Panc1 (cell line): ENCODE results near the gene ECT2L. TPM values are rescaled to one million over a fixed set of nuclear protein-coding genes. Genes with fewer than 3 reads are reported as not detected.
A peak's percentile ranks its signal among the peaks of the same experiment; 100 is the strongest.

ENCODE experiments used
- ATAC-seq: fragments of 200-7000 bp; cut with Tn5 transposase; 2 replicates; pipeline ENCODE4 v1.9.1; 2020; ENCODE audit warnings: mild to moderate bottlenecking, moderate library complexity
- BruUV-seq: library from RNA; stranded (reverse); fragments of 400-500 nt; replicated peaks from 2 replicates; lab custom pipeline; 2021; lab: Mats Ljungman, UMichigan
- CTCF ChIA-PET: fragments of 300-600 bp; sonication (Branson Sonifier 250); formaldehyde crosslinking; loops from one replicate; lab custom pipeline; 2022; ENCODE audit warnings: antibody characterized with exemption; lab: Charles Lee
- POLR2A ChIA-PET: fragments of 300-600 bp; sonication (Branson Sonifier 250); formaldehyde crosslinking; loops from one replicate; lab custom pipeline; 2022; ENCODE audit warnings: antibody characterized with exemption; lab: Charles Lee
- DNase-seq: peaks from one replicate; pipeline ENCODE4 v3.0.0-alpha.2; 2010; ENCODE audit warnings: low read depth, low spot score
- H3K27ac ChIP-seq: 2 replicates; pipeline ENCODE4 v1.5.1; 2011; ENCODE audit warnings: mild to moderate bottlenecking, low read length, inconsistent platforms
- H3K27me3 ChIP-seq: fragments of 200-500 bp; sonication (Bioruptor generic); 2 replicates; pipeline ENCODE4 v1.6.0; 2014; ENCODE audit warnings: low read length, inconsistent platforms; ENCODE audit not compliant: control insufficient read depth, insufficient read depth
- H3K36me3 ChIP-seq: fragments of 200-500 bp; sonication (Bioruptor generic); 2 replicates; pipeline ENCODE4 v1.5.1; 2014; ENCODE audit warnings: inconsistent platforms, mild to moderate bottlenecking, low read length, moderate library complexity; ENCODE audit not compliant: control insufficient read depth, insufficient read depth
- H3K4me1 ChIP-seq: 2 replicates; pipeline ENCODE4 v1.5.1; 2011; ENCODE audit warnings: inconsistent platforms, mild to moderate bottlenecking, low read length, moderate library complexity; ENCODE audit not compliant: control insufficient read depth, insufficient read depth
- H3K4me3 ChIP-seq, 2 experiments: 2 replicates each; pipeline ENCODE4 v1.5.1; 2011 to 2012; ENCODE audit warnings: low read depth in 2 of 2, low read length in 2 of 2, mild to moderate bottlenecking in 2 of 2, inconsistent platforms in 1 of 2, moderate library complexity in 1 of 2
- H3K9me3 ChIP-seq: fragments of 200-500 bp; sonication (Bioruptor generic); 2 replicates; pipeline ENCODE4 v1.5.1; 2014; ENCODE audit warnings: low read depth, mild to moderate bottlenecking, inconsistent platforms, low read length, moderate library complexity; ENCODE audit not compliant: control insufficient read depth, insufficient read depth
- POLR2AphosphoS5 ChIP-seq: IDR thresholded peaks from 2 replicates; pipeline ENCODE4 v1.6.1; 2012; ENCODE audit warnings: mild to moderate bottlenecking, low read depth, low read length, moderate library complexity
- SIN3A ChIP-seq: IDR thresholded peaks from 2 replicates; pipeline ENCODE4 v1.6.1; 2012; ENCODE audit warnings: low read depth, mild to moderate bottlenecking, low read length, moderate library complexity, borderline replicate concordance; ENCODE audit not compliant: insufficient read depth
- TCF7L2 ChIP-seq: IDR thresholded peaks from 2 replicates; pipeline ENCODE4 v1.6.1; 2011; ENCODE audit warnings: mild to moderate bottlenecking, low read depth, low read length, inconsistent platforms
- in situ Hi-C: cut with HindIII; loops from 2 replicates; pipeline ENCODE4 v1.10.0; 2016; ENCODE audit warnings: low sequenced_read_pairs, low pct_unique_long_range_greater_than_20kb
- intact Hi-C: fragments of 100-400 bp; cut with micrococcal nuclease; formaldehyde crosslinking; loops from one replicate; pipeline ENCODE4 v1.10.0; 2022; ENCODE audit not compliant: unreplicated experiment
- total RNA-seq: library from RNA; stranded (reverse); gene quantifications from one replicate; pipeline ENCODE4 v1.2.1, GENCODE V29; 2021; ENCODE audit not compliant: unreplicated experiment
- TF ChIP-seq, protein P1 (sequence below): fragments of 450-650 bp; IDR thresholded peaks from 2 replicates; pipeline ENCODE4 v1.5.1; 2017; ENCODE audit warnings: mild to moderate bottlenecking
- TF ChIP-seq, protein P2 (sequence below), 2 experiments: IDR thresholded peaks; 2 replicates each; pipeline ENCODE4 v1.6.1; 2011 to 2012; ENCODE audit warnings: low read depth in 2 of 2, control low read depth in 1 of 2, low read length in 1 of 2, mild to moderate bottlenecking in 1 of 2, moderate library complexity in 1 of 2; ENCODE audit not compliant: insufficient read depth in 1 of 2

Gene ECT2L
- total RNA-seq, 1 experiment from 2014 or later = not detected

DNA sequence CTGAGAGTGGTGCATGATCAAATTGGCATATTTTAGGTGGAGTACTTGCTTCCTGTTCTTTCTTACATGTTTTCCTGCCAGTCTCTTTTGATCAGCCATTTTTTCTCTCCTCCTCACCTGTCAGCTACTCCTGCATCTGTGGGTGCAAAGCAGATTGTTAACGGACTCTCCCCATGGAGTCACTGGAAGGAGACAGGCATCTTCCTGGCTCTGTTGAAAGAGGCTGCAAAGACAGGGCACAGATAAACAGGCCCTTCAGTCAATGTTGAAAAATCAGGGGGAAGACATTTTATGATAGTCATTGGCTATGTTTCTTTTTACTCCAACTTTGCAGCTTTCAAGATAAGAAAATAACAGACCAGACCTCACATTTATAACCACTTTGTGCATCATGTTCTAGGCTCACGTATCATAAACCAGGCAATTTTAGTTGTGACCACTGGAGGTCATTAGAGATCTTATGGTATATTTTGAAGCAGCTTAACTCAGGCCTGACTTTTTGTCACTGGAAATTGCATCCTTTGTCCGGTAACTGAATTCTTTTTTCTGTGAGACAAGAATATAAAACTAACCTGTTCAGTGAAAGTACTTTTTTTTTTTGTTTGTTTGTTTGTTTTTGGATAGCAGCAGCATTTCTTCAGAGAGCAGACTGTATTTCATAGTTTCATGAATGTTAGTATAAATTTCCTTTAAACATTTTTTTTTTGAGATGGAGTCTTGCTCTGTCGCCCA is 20.1 kb downstream of the ECT2L start:
- peak; percentile 93 for ATAC-seq
- Histone ChIP-seq H3K27ac (no peak overlapping the region), H3K4me1 (no peaks in the 10 kb centered on the region), H3K9me3 (no peaks in the 10 kb centered on the region), H3K4me3 (no peak overlapping the region), H3K27me3 (no peaks in the 10 kb centered on the region), H3K36me3 (no peaks in the 10 kb centered on the region)
- CTCF ChIA-PET = interaction anchor here (0.6 to 1.9 kb wide), 4 partner anchors 36 to 548 kb away, joined by 3 to 8 read pairs (median 4); no protein-coding TSS in a partner anchor
- peak; percentile 36 for DNase-seq
- BruUV-seq = no TSS peak
- intact Hi-C loops = loop anchor here (1.0 kb wide), 2 partner anchors 172 to 548 kb away; partner anchors contain the start of gene REPS1
- TF ChIP-seq, protein P1, sequence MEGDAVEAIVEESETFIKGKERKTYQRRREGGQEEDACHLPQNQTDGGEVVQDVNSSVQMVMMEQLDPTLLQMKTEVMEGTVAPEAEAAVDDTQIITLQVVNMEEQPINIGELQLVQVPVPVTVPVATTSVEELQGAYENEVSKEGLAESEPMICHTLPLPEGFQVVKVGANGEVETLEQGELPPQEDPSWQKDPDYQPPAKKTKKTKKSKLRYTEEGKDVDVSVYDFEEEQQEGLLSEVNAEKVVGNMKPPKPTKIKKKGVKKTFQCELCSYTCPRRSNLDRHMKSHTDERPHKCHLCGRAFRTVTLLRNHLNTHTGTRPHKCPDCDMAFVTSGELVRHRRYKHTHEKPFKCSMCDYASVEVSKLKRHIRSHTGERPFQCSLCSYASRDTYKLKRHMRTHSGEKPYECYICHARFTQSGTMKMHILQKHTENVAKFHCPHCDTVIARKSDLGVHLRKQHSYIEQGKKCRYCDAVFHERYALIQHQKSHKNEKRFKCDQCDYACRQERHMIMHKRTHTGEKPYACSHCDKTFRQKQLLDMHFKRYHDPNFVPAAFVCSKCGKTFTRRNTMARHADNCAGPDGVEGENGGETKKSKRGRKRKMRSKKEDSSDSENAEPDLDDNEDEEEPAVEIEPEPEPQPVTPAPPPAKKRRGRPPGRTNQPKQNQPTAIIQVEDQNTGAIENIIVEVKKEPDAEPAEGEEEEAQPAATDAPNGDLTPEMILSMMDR = peak; percentile 81
- no peak for TF ChIP-seq POLR2AphosphoS5
- in situ Hi-C loops = no loop called here
- POLR2A ChIA-PET = no interaction called here

DNA sequence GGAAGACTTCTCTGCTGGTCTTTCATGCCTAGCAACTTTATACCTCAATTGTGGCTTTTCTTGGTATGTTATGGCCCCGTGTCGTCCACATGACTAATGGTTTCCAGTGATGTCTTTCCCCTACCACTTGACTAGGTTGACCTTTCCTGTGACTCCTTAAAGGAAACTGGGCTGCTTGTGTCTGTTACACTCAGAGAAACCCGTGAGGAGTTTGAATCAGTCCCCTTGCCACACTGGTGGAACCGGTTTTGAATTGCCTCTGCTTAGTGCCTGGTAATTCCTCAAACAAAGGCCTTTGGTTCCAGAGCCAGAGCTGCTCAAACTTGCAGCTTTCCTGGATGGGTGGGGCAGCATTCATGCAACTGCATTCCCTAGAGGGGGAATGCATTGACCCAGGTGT is 21.9 kb downstream of the ECT2L start:
- TF ChIP-seq POLR2AphosphoS5 (no peak), SIN3A (no peak), TCF7L2 (no peak)
- TF ChIP-seq, protein P1 = no peak
- TF ChIP-seq, protein P2, sequence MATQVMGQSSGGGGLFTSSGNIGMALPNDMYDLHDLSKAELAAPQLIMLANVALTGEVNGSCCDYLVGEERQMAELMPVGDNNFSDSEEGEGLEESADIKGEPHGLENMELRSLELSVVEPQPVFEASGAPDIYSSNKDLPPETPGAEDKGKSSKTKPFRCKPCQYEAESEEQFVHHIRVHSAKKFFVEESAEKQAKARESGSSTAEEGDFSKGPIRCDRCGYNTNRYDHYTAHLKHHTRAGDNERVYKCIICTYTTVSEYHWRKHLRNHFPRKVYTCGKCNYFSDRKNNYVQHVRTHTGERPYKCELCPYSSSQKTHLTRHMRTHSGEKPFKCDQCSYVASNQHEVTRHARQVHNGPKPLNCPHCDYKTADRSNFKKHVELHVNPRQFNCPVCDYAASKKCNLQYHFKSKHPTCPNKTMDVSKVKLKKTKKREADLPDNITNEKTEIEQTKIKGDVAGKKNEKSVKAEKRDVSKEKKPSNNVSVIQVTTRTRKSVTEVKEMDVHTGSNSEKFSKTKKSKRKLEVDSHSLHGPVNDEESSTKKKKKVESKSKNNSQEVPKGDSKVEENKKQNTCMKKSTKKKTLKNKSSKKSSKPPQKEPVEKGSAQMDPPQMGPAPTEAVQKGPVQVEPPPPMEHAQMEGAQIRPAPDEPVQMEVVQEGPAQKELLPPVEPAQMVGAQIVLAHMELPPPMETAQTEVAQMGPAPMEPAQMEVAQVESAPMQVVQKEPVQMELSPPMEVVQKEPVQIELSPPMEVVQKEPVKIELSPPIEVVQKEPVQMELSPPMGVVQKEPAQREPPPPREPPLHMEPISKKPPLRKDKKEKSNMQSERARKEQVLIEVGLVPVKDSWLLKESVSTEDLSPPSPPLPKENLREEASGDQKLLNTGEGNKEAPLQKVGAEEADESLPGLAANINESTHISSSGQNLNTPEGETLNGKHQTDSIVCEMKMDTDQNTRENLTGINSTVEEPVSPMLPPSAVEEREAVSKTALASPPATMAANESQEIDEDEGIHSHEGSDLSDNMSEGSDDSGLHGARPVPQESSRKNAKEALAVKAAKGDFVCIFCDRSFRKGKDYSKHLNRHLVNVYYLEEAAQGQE (IDR thresholded peaks at IDR 0.05; ENCODE audit: insufficient read depth in 1 of 2, low read depth in 2 of 2, low read length in 1 of 2) = no peak
- ChIA-PET POLR2A (interaction anchor here (0.6 kb wide), 1 partner anchor 48 kb away, joined by 4 read pairs; no protein-coding TSS in a partner anchor), CTCF (interaction anchor here (0.5 kb wide), 1 partner anchor 1564 kb away, joined by 3 read pairs; no protein-coding TSS in a partner anchor)
- Histone ChIP-seq H3K27ac (no peak overlapping the region), H3K36me3 (no peaks in the 10 kb centered on the region), H3K4me1 (no peaks in the 10 kb centered on the region), H3K27me3 (no peaks in the 10 kb centered on the region), H3K9me3 (no peaks in the 10 kb centered on the region), H3K4me3 (no peak overlapping the region)
- in situ Hi-C loops (no loop called here), intact Hi-C loops (no loop called here)
- ATAC-seq (no peak; the same call in 1 of the 2 replicates), DNase-seq (no peak)
- BruUV-seq = no TSS peak
